ENCODE data around the gene CACNA2D3.

GRCh38 chr3:54547051-54547450 lies 424.7 kb downstream of the CACNA2D3 start:
- TF ChIP-seq EZH2 (IDR thresholded peaks at IDR 0.05; ENCODE audit: low read length, unreplicated experiment) (no peak), CTCF (conservative IDR thresholded peaks at IDR 0.05; ENCODE audit: low read depth, low read length) (no peak), EZH2phosphoT487 (IDR thresholded peaks at IDR 0.05; ENCODE audit: borderline replicate concordance, low read length) (no peak)
